Islet precursor cell (in vitro differentiated cells): Measurements from ENCODE around the gene UNG.
"Not testable (repeated sequence)": the region's sequence is repeated elsewhere in the genome, so short reads cannot be mapped to it uniquely, and the experiment has no call there.

Source experiments
- DNase-seq: peaks from one replicate; pipeline ENCODE4 v3.0.0-alpha.2; 2018

UNG gene

DNA sequence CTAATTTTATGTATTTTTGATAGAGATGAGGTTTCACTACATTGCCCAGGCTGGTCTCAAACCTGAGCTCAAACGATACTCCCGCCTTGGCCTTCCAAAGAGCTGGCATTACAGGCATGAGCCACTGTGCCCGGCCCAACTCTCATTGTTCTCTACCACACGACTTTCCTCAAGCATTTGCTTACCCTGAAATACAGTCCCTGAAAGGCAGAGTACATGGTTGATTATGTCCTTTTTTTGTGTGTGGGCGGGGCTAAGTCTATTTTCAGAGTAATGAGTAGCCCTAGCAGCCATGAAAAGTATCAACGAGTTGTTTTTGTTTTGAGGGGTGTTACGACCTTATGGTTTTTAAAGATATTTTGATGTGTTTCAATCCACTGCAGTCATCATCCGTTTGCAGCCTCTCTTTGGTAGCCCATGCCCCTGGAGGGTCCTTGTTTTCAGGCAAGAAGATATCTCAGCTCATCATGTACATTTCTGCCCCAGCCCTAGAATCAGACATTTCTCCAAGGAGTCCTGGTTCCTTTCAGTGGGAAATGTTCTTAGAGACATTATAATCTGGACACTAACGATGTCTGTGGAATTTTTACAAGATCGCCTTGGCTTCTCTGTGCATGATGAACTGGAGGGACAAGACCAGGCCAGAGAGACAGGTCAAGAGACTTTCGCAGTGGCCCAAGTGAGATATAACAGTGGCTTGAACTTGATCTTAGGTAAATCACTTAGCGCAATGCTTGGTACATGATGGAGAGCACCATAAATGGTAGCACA lies 27.7 kb downstream of the UNG start:
- no peak for DNase-seq

DNA sequence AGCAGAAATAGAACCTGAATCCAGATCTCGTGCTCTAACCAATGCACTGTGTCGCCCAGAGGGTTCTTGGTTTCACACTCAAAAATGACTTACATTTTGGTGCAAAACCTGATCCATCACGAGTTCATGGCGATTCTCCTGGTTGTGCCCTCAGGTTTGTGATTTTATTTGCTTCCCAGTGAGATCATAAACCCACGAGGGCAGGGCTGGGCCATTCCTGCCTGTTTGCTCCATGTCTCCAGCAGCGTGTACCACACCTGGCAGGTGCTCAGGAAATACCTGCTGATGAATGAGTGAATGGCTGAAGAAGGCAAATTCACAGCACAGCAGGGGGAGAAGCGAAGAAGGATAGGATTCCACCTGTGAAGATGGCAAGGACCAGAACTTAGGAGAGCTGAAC lies 28.4 kb downstream of the UNG start:
- no peak for DNase-seq

DNA sequence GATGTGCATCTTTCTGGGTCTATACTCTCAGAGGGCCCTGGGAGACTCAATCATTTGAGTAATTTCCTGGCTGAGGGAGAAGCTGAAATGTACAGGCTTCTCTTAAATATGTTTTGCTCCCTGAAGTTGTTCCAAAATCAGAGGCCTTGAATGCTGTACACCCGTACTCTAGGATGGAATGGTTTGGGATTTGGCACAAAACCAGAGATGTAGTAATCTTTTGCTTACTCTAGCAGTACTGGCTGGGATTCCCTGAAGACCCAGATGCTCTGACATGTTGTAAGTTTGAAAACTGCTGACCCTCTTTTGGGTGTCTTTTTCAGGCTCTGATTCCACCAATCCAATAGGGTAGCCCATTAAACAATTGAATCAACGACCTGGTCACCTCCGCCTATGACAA lies 29.4 kb downstream of the UNG start:
- no peak for DNase-seq

DNA sequence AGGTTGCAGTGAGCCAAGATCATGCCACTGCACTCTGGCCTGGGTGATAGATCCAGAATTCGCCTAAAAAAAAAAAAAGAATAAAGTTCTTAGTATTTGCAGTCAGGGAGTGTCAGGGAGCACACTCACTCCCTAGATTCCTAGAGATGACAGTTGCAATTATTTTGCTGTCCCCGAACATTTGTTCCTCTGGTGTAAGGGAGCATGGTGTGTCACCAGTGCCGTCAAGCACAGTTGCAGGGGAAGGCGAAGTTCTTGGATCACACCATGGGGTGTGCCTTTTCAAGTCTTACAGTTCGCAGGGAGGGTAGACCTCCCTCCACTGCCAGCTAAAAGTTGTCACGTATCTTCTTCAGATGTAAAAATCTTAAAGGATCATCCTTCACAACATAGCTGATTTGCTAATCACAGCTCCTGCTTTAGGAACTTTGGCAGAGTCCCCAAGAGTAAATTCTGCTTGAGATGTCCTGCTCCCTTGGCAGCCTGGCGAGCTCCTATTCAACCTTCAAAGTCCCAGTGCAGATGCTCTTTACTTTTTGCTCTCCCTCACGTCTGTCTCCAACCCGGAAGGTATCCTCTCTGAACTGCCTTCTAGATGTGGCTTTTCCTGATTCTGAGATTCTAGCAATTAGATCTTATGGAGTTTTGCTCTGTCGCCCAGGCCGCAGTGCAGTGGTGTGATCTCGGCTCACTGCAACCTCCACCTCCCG lies 30.3 kb downstream of the UNG start:
- DNase-seq, result no peak

DNA sequence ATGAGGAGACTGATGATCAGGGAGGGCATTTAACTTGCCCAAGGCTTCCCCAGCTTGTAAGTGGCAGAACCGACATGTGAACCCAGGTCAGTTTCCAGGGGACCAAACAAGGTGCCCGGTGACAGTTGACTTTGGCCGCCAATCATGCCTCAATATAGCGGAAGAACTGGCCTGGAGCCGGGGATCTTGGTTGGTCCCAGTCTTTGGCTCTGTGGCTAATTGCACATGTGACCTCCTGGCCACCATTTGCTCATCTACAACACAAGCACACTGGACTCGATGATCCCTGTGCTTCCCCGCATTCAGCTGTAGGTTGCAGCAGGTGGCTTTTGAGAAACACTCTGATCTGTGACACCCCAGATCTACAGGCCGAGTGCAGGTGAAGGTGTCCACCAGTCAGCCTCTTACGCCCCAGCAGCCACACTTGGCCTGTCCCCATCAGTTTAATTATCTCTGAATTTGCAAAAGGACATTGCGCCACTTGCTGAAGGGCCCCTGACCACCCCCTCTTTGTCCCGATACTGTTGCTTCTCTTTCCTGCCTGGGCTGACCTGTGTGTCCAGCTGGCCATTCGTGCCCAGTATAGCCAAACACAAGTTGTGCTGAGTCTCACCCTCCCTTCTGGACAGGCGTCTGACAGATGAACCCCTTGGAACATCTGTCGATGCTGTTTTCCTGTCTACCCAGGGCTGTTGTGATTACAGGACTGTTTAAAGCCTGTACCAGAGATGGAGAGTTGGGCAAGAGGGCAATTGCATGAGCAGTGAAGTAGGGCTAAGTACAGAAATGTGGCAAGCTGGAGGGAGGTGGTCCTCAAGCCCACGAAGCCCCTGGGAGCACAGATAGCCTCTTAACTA lies 33.1 kb downstream of the UNG start:
- no peak for DNase-seq

DNA sequence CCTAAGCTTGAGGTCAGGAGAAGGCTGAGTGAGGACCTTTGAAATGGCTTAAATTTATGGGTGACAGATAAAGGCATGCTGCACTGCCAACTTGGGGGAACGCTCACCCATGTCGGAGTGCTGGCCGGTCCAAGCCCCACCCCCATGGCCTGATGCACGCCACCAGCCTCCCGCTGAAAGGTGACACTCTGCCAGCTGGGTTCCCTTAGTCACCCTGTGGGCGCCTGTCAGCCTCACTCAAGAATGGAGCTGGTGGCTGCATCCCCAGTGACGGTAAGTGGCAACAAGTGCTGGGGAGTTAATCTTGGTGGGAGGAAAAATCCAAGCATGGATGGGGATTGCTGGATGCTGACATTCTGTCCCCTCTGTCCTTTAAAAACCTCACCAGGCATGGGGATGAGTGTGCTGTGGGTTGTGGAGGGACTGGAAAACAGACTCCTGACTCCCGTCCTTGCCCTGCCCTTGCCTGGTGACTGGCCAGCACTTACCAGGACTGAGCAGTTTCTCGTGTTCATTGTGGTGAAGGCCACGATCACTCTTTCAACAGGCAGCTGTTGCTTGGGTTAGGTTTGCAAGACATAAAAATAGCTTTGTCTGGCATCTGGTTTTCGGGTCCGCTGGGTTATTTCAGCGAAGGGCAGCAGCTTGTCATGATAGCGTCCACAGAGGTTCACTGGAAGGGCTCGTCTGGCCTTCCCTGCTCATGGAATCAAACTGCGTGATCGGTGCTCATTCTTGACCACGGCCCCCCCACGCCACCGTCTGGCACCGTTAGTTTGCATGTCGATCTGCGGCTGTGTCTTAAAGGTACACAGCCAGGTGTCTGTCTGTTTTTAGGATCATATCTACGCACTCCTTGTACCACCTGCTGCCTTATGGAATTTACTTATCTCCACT lies 34.0 kb downstream of the UNG start:
- peak; percentile 54 for DNase-seq

DNA sequence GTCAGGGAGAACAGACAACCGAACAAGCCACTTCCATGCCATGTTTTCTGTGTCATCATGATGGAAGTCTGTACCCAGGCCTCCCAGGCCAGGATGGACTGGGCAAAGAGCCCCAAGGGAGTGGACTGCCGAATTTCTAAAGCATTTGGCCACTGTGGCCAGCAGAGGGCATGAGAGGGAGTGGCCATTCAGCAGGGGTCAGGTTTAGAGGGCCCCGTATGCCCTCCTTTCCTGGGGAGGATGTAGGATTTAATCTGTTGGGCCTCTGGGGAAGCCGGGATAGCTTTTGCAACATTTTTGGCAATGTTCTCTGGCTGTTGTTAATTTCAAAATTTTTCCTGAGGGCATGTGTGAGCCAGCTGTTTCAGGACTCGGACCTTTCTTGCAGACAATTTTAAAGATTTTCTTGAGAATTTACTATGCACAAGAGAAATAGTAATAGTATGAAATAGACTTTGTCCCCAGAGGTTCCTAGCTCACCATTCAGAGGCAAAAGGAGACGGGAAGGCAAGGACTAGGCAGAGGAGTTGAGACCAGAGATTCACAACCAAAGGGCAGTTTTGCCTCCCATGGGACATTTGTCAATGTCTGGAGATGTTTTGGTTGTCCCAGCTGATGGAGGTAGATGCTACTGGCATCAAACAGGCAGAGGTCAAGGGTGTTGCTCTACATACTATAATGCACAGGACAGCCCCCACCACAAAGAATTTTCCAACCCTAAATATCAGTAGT lies 37.0 kb downstream of the UNG start:
- peak; percentile 76 for DNase-seq

DNA sequence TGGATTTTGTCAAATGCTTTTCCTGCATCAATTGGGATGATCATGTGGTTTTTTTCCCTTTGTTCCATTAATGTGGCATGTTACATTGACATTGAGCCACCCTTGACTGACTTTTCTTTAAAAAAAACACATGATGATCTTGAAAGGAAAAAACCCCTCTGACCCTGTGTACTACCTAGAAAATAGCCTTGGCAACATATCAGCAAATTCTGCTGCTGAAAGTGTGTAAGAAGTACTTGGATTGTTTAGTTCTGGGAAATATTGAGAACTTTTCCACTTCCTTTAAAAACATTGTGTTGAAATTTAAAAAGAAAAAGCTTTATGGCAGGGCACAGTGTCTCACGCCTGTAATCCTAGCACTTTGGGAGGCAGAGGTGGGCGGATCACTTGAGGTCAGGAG lies 39.7 kb downstream of the UNG start:
- DNase-seq, result no peak

DNA sequence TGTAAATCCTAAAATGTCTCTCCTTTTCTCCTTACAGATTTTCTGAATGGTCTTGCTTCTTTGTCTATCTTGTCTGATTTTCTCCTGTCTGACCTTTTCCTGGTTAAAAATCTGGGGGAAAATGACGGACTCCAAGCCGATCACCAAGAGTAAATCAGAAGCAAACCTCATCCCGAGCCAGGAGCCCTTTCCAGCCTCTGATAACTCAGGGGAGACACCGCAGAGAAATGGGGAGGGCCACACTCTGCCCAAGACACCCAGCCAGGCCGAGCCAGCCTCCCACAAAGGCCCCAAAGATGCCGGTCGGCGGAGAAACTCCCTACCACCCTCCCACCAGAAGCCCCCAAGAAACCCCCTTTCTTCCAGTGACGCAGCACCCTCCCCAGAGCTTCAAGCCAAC lies 42.0 kb downstream of the UNG start:
- DNase-seq, result no peak

DNA sequence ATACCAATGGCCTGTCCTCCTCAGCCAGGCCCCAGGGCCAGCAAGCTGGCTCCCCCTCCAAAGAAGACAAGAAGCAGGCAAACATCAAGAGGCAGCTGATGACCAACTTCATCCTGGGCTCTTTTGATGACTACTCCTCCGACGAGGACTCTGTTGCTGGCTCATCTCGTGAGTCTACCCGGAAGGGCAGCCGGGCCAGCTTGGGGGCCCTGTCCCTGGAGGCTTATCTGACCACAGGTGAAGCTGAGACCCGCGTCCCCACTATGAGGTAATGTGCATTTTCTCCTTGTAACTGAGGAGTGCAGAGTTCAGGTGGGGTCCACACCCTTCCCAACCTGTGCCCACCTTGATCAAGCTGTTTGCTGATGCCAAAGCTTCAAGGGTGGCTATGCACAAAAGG lies 42.4 kb downstream of the UNG start:
- DNase-seq, result no peak

DNA sequence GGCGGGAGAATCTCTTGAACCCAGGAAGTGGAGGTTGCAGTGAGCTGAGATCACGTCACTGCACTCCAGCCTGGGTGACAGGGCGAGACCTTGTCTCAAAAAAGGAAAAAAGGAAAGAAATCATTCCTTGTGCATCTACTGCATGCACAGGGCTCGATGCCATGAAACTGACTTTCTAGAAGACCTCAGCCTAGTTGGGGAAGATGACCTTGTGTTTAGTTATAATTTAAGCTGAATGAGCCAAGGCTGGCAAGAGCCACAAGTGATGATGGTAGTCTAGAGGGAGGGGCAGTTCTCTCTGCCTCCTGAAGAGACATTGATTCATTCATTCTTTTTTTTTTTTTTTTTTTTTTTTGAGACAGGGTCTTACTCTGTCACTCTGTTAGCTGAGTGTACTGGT lies 43.2 kb downstream of the UNG start:
- DNase-seq, result no peak

DNA sequence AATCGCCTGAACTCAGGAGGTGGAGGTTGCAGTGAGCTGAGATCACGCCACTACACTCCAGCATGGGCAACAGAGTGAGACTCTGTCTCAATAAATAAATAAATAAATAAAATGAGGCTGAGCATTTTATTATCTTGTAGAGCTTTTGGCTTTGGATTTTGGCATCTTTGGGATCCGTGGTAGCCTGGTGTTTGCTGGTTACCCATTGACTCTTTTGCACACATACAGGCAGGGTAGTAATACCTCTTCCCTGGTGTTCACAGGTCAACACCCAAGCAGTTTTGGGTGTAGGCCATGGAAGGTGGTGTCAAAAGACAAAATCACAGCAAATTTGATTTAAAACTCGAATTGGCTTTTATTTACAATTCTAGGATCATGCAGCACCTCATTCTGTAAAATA lies 46.8 kb downstream of the UNG start:
- no peak for DNase-seq

DNA sequence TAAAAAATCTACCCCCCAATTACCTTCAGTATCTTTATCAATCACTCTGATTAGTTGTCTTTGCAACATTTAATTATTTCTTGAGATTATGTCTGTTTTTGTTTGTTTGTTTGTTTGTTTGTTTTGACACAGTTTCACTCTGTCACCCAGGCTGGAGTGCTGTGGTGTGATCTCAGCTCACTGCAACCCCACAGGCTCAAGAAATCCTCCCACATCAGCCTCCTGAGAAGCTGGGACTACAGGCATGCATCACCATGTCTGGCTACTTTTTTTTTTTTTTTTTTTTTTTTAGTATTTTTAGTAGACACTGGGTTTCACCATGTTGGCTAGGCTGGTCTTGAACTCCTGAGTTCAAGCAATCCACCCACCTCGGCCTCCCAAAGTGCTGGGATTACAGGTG lies 49.7 kb downstream of the UNG start:
- DNase-seq, result not testable (repeated sequence)

DNA sequence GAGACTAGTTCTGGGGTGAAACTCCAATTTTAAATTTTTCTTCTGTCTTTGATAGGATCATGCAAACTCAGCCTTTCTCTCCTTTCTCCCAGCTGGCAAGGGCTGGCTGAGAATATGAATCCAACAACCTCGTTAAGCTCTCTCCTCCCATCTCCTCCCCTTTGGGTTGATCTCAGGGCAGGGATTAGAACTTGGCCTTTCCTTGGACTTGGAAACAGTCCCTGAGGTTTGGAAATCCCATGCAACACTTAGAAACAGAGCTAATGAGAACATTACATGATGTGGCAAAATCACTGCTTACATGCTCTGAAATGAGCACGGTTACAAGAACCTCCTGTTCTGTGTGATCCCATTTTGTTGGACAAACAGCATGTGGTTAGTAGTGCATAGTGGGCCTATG lies 50.6 kb downstream of the UNG start:
- no peak for DNase-seq

DNA sequence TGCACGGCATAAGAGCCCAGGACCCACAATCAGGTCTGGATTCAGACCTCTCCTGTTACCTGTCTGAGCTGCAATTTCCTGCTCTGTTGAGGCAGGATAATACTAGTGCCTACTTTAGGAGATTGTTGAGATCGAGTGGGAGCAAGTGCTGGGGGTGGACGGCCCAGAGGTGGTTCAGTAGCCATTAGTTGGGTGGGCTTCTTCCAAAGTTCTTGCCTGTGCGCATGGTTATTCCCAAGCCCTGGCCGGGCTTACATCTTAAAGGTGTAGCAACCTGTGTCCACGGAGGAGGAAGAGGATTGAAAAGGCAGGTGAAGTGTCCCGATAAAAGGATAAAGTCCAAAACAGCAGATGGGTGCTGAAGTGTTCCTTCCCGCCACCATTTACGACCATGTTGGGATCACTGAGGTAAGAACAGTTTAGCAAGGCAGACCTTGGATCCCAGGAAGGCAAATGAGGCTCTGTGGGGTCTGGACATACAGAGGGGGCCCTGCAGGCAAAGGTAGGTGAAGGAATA lies 52.8 kb downstream of the UNG start:
- DNase-seq, result no peak

DNA sequence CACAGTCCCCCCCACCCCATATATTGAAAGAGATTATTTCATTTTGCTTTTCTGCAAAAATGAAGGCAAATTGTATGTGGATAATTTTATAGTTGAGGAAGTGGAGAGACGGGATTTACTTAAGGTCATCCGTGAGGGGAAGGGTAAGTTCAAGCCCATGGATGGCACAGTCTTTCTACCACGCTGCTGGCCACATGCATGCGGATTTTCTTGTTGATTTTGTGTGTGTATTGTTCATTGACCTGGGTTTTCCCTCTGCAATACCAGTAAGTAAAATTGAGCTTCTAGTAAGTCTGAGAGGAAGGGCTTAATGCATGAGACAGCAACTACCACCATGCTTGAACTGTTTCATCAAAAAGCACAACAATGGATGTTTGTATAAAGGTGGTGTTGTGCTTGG lies 54.1 kb downstream of the UNG start:
- no peak for DNase-seq

DNA sequence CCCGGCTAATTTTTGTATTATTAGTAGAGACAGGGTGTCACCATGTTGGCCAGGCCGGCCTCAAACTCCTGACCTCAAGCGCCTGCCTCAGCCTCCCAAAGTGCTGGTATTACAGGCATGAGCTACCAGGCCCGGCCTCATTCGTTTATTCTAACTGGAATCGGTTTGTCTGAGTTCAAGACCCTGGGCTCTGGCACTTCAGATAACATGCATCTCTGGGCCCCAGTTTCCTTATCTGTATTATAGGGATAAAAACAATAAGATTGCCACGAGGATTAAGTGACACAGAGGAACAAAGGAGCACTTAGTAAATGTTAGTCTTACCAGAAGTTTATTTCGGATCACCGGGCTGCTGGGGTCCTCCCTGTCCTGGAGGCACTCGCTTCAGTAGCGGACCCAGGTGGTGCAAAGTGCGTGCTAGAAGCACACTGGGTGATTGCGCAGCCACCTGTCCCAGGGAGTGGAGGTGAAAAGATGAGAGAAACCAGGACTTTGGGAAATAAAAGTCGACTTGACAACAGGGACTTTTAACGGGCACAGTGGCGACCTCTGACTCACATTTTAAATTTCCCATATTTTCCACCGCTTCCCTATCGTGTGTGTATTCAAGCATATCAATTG lies 56.5 kb downstream of the UNG start:
- DNase-seq, result peak; percentile 56

DNA sequence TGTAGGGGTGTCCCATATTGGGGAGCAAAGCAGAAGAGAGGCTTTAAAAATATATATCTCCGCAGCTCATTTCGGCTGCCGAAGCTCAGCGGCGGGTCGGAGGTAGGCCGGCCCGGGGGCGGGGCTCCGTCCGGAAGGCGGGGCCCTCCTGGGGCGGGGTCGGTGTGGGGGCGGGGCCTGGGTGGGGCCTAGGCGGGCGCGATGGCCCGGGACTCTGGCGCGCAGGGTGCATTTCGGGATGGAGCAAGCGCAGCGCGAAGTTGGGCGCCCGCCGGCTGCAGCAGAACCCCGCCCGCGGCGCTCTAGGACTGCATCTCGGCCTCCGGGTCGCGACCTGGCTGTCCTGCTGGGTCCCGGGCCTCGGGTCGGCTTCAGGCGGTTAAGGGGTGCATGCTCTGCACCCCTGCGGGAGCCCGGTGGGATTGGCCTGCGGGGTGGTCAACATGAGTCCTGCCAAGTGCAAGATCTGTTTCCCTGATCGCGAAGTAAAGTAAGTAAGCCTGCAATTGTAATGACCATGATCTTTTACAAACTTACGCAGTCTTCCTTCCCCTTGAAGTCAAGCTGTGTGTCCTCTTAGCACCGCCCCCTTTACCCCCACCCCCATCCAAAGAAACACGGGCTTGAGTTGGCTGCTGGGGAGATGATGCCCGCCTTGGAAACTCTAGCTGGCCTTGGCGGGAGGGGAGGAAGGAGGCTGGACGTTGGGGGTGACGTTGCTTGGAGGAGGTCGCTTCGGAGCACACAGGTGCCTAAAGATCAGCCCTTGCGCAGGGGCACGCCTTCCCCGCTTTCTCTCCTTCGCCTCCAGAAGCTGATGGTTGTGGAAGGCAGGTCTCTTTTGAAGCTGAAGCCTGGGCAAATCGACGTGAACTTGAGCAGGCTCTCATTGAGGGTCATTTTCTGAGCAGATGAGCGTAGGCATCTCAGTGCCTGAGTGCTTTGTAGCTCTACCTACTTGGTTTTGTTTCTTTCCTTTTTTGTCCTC lies 57.3 kb downstream of the UNG start:
- peak; percentile 97 for DNase-seq

DNA sequence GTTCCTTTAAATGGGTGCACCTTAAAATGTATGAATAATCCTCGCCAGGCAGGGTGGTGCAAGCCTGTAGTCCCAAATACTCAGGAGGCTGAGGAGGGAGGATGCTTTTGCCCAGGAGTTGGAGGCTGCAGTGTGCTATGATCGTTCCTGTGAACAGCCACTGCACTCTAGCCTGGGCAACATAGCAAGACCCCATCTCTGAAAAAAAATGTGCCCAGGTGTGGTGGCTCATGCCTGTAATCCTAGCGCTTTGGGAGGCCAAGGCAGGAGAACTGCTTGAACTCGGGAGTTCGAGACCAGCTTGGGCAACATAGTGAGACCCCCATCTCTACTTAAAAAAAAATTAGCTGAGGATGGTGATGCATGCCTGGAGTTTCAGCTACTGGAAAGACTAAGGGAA lies 58.6 kb downstream of the UNG start:
- peak; percentile 45 for DNase-seq

DNA sequence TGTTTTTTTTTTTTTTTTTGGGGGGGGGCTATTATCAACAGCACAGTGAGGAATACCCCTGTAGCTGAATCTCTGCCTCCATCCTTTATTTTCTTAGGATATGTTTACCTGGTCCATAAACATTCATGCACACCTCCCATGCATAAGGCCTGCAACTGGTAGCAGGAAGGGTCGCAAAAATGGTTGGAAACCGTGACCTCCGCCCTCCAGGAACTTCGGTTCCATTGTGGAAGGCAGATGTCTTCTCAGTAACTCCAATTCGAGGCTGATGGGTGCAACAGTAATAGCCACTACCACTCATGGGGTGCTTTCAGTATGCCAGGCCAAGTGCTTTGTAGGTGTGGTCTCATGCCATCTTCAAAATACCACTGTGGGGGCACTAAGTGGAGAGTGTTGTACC lies 59.2 kb downstream of the UNG start:
- DNase-seq, result no peak
